GM10847 (cell line): Measurements from ENCODE around the gene IL18.

ENCODE experiments used
- POLR2A ChIP-seq: IDR thresholded peaks from 2 replicates; pipeline ENCODE4 v1.6.1; 2011; ENCODE audit not compliant: insufficient read length; ENCODE audit errors: extremely low read depth

Gene IL18

DNA sequence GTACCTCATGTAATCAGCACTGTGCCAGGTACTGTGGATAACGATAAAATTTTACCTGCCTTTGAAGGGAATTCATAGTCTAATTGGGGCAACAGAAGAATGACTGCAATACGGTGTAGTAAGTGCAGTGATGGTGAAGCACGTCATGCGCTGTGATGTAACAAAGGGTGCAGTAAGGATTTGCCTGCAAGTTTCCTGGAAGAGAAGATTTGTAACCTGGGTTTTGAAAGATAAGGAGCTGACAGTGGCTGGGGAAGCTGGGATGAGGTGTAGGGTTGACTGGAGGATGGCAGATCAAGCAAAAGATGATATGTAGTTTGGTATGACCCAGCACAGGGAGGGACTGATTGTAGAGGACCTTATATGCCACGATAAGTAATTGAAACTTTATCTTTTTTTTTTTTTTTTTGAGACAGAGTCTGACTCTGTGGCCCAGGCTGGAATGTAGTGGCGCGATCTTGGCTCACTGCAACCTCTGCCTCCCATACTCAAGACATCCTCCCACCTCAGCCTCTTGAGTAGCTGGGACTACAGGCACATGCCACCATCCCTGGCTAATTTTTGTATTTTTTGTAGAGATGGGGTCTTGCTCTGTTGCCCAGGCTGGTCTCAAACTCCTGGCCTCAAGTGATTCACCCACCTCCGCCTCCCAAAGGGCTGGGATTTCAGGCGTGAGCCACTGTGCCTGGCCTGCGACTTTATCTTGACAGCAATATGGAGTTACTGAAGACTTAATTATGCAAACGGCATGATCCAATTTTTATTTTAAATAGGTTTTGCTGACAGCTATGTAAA, 66.0 kb downstream of the IL18 start:
- no peak for TF ChIP-seq POLR2A

DNA sequence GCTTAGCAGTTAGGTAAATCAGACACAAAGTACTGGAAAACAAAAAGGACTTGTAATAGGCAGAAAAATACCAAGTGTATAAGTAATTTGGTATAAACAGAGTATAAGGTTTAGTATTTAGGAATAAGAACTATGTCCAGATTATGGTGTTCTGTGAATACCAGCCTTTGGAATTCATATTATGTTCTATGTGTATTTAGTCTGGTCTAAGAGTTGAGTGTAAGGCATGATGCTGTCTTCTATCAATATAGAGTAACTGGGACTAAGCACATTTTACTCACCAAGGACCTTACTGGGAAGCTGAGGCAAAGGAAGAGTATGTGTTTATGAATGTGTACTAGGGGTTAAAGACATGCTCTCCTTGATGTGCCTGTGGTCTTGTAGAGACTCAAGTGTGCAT, 67.7 kb downstream of the IL18 start:
- no peak for TF ChIP-seq POLR2A
